ENCODE data around the gene CHST15.

The CHST15 gene

GRCh38 chr10:124079864-124080263 lies 13.5 kb downstream of the CHST15 start:
- DNase-seq = no peak

- DNase-seq = no peak
Observed at GRCh38 chr10:124078714-124079113, 14.7 kb downstream of the CHST15 start.

GRCh38 chr10:124078028-124078427 lies 15.4 kb downstream of the CHST15 start:
- no peak for DNase-seq

- no peak for DNase-seq
Observed at GRCh38 chr10:124077208-124077993, 16.0 kb downstream of the CHST15 start.

GRCh38 chr10:124076148-124076733 lies 17.2 kb downstream of the CHST15 start:
- no peak for DNase-seq

- no peak for DNase-seq
Observed at GRCh38 chr10:124075231-124075955, 18.0 kb downstream of the CHST15 start.

- peak; percentile 93 to 94 for DNase-seq
Observed at GRCh38 chr10:124074501-124075109, 18.8 kb downstream of the CHST15 start.

- no peak for DNase-seq
Observed at GRCh38 chr10:124073978-124074377, 19.4 kb downstream of the CHST15 start.

- DNase-seq = no peak
Observed at GRCh38 chr10:124072541-124072940, 20.9 kb downstream of the CHST15 start.

- DNase-seq = no peak
Observed at GRCh38 chr10:124072106-124072505, 21.3 kb downstream of the CHST15 start.

GRCh38 chr10:124071141-124071540 lies 22.3 kb downstream of the CHST15 start:
- DNase-seq = no peak

GRCh38 chr10:124070666-124071065 lies 22.7 kb downstream of the CHST15 start:
- no peak for DNase-seq

GRCh38 chr10:124069341-124070264 lies 23.8 kb downstream of the CHST15 start:
- DNase-seq = no peak

GRCh38 chr10:124068929-124069328 lies 24.5 kb downstream of the CHST15 start:
- DNase-seq = no peak

- DNase-seq = no peak
Observed at GRCh38 chr10:124067825-124068400, 25.5 kb downstream of the CHST15 start.

- peak; percentile 85 to 87 for DNase-seq
Observed at GRCh38 chr10:124066781-124067714, 26.4 kb downstream of the CHST15 start.

GRCh38 chr10:124066126-124066700 lies 27.2 kb downstream of the CHST15 start:
- no peak for DNase-seq

- no peak for DNase-seq
Observed at GRCh38 chr10:124065382-124066125, 27.8 kb downstream of the CHST15 start.

GRCh38 chr10:124064676-124065075 lies 28.7 kb downstream of the CHST15 start:
- DNase-seq = peak; percentile 82 to 90

Data from Kasumi-1 (cell line).